Stimulated activated CD4-positive, alpha-beta T cell treated with anti-CD3 and anti-CD28 coated beads, Interleukin-12 subunit alpha, Interleukin-12 subunit beta, amount 100 ng/mL, for 48 hours (primary cell): ENCODE data around the gene NRXN3.

ENCODE experiments used
- DNase-seq, 3 donors: peaks; one replicate each; pipeline ENCODE4 v3.0.0-alpha.2; 2020; ENCODE audit warnings: low read depth in 2 of 3, low spot score in 1 of 3

Gene NRXN3

DNA sequence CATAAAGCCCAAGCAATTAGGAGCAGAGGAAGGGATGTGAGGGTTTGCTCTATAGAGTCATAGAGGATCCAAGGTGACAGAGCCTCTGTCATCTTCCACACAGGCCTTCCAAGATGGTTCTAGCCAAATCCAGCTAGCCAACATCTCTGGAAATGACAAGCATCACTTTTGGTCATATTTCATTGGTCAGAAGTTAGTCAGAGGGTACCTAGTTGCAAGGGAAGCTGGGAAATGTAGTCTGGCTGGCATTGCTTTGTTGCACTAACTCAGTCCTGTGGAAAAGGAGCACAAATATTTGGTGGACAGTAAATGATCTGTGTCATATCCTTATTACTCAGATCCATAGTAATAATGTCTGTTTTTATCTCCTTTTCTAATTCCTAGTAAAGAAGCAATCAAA lies 715.7 kb downstream of the NRXN3 start:
- no peak for DNase-seq

DNA sequence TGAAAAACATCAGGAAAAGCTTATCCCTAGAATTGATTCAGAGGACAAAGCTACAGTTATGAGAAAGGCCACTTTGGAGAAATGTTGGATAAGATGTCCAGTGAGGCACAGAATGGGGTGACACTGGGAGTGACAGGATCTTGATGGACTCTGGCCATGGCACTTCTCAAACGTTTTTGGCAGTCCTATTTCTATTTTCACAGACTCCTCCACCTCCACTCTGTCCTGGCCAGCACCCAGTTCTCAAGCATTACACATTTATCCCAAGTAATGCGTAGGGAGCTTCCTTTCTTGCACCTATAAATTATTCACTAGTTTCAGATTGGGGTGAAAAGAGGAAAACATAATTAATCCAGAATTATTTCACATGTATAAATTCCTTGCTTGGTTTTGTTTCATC lies 727.3 kb downstream of the NRXN3 start:
- DNase-seq: no peak

- DNase-seq: peak in 1 of 3 donors; percentile 0
These were observed 731.9 kb downstream of the NRXN3 start for GRCh38 chr14:78902010-78902623.

- no peak for DNase-seq
These were observed 733.9 kb downstream of the NRXN3 start for GRCh38 chr14:78904094-78904493.

DNA sequence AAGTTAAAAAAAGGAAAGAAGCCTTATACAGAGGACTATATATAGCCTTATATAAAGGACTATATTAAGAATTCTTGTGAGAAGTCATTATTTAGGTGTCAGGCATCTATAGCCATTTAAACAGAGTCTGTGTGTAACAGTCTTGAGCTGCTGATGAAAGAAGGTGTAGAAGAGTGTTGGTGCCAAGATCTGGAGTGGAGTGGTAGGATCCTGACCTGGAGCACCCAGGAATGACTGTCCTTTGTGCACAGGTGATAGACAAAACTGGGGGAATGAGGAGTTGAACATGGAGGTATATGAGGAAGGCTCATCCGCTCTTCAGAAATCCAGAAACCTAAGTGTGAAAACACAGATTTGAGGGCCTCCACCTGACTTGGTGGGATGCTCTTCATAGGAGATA lies 747.3 kb downstream of the NRXN3 start:
- no peak for DNase-seq

DNA sequence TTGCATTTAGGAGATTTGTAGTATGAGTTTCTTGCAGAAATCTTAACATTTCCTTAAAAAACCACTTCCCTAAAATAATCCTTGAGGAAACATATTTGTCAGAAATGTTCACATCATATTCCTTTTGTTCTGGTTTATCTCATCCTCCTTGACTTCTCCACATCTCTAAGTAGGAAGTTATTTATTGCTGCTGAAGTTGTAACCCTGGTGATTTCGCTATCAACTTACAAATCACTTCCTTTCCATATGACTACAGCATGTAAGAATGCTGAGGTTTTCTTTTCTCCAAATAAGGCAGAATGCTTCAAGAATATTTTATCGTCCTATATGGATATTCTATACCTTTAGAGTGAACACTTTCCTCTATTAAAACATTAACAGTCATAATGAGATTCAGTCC lies 751.7 kb downstream of the NRXN3 start:
- DNase-seq: no peak

DNA sequence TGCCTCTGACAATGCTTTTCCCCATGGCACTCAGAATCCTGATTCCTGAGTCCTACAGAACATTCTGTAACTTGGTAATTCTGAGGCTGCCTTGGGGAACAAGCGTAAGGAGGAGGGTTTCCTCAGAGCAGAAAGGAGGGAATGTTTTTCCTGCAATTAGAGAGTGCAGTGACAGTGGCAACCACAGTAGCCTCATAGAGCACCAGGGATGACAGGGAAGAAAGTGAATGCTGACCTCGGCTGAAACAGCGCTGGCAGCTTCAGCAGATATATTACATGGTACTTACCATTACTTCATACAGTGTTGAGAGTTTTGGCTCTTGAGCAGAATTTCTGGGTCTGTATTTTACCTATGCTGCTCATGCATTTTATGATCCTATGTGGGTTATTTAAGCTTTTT lies 757.1 kb downstream of the NRXN3 start:
- DNase-seq: no peak

DNA sequence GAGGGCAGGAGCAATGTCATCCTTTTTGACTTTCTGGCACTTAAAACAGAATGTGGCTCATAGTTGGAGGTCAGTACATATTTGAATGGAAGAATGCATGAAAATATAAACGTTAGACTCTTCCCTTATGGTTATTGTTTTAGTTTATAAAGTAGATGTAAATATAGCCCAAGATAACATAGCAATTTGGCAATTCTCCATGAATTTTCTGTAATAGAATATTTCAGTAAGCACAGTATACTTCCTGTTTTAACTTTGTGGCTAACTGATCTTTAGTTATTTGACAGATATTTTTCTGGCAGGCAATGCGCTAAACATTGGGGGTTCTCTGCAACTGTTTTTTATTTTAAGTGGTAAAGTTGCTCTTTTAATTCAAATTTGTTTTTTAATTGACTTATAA lies 763.0 kb downstream of the NRXN3 start:
- no peak for DNase-seq

DNA sequence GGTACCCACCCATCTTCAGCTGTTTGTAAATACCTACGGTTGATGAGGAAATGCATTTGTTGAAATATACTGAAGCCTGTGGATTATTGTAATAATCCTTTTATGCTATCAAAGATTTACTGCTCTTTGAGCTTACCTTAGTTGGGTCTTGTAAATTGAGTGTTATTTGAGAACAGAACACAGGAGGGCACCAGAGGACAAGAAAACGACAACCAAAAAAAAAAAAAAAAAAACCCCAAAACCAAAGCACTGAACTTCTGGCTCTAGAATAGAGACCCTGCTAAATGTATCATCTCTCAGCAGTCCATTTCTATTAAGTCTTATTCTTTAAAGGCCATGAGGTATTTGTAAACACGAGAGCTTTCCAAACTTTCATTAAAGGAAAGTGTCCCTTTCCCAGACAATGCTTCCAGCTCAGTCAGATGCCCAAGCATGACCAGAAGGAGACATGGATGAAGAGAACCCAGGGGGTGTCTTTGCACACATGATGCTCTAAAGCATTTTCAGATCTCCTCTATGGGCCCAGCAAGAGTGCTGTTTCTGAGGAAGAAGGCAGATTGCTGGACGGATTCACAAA lies 763.9 kb downstream of the NRXN3 start:
- DNase-seq: peak in 1 of 3 donors; percentile 3

- no peak for DNase-seq
These were observed 776.8 kb downstream of the NRXN3 start for GRCh38 chr14:78946949-78947348.

DNA sequence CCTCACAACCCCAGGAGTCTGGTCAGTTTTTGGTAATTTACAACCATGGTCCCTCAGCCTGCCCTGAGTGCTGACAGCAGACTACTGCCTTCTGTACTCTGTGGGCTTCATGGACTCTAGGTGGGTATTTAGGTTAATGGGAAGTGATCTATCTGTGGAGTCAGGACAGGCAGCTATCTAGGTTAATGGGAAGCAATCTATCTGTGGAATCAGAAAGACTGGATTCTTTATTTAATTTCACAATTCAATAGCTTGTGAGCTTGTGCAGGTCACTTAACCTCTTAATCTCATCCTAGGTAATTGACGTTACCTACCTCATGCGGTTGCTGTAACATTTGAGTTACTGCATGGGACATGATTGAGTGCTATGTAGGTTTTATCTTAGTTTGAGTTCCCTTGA lies 777.5 kb downstream of the NRXN3 start:
- DNase-seq: no peak

- DNase-seq: no peak
These were observed 780.5 kb downstream of the NRXN3 start for GRCh38 chr14:78950649-78951048.

DNA sequence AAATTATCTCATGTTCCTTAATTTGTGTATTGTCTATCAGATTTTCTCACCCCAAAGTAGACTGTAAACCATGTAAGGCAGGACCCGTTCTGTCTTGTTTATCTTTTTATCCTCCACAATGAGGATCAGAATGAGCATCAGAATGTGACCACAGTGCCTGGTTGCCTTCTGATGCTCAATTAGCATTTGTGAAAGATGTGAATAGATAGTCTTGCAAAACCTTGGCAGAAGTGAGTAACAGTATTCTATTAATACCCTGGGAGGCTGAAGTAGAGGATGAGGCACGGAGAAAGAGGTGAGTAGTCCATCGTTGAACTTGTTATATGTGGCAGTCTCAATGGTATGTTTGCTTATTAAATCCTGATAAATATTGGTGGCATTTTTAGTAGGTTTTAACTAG lies 781.4 kb downstream of the NRXN3 start:
- no peak for DNase-seq

- peak; percentile 12 to 38 (median 28) for DNase-seq
These were observed 789.6 kb downstream of the NRXN3 start for GRCh38 chr14:78959674-78960264.

- DNase-seq: no peak
These were observed 797.1 kb downstream of the NRXN3 start for GRCh38 chr14:78967111-78967809.

DNA sequence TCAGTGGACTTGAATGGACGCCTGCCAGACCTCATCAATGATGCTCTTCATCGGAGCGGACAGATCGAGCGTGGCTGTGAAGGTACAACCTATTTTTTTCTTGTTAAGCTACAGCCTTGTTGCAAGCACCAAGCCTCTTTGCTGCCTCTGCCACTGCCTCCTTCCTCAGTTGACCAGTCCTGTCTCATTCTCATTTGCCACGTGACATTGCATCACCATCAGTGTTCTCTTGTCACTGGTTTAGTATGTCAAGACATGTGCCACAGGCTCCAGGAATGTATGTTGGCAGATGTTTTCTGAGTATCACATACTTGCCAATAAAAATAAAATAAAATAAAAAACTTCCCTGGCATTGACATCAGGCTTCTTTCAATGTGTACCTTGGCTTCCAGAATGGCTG lies 798.1 kb downstream of the NRXN3 start:
- no peak for DNase-seq

DNA sequence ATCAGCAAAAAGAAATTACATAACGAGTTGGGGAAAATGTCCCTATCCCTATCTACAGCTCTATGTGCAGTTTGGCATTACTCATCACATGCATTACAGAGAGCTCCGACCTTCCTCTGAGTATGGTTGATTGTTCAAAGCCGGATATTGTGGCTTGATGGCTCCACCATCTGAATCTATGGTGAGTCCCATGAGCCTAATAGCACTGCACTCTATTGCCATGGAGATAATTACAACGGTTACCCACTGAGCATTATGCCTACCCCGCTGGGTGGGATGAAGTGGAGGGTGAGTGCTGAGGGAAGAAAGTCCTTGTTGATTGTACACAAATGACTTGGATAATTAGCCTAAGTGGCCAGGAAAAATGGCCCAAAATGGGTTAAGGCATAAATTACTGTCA lies 800.5 kb downstream of the NRXN3 start:
- no peak for DNase-seq

DNA sequence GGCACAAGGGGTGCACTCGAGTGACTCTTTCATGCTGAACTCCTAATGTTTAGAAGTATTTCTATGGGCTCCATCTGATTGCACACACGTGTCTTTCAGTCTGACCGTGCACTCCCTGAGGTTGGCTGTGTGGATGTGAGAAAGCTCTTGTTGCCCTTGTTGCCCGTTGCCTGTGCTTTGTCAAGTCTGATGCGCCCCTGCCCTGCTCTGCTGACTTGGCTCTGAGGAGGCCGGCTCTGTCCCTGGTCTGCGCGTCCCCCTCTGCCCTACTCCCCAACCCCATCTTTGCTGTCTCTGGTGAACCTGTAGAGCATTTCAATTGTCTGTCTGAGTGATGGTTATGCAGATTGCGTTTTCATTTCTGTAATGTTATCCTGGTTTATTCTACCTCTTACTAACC lies 802.3 kb downstream of the NRXN3 start:
- DNase-seq: no peak

- DNase-seq: no peak
These were observed 804.5 kb downstream of the NRXN3 start for GRCh38 chr14:78974691-78975090.

DNA sequence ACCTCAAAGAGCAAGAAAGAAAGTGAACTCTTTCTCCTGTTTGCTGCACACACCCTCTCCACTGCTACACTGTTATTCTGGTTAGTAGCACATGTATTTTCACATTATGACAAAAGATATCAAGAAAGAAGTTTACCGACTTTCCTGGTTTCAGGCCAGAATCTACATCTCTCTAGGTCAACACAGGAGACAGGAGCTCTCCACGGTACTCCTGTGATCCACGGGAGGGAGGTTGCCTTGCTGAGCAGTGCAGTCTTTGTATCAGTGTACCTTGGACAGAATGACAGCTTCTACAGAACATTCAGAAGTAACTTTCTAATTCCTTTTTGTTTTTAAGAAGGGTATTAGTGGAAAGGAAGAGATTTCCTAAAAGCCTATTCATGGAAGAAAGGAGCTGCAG lies 805.6 kb downstream of the NRXN3 start:
- no peak for DNase-seq

GRCh38 chr14:78978896-78979295 lies 808.7 kb downstream of the NRXN3 start:
- no peak for DNase-seq

DNA sequence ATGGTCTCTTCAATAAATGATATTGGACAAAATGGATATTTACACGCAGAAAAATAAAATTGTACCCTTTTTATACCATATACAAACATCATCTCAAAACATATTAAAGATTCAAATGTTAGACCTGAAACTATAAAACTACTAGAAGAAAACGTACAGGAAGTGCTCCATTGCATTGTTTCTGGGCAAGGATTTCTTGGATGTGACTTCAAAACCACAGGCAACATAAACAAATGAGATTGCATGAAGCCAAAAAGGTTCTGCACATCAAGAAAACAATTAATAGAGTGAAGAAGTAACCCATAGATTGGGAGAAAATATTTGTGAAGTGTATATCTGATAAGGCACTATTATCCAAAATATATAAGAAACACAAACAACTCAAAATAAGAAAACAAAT lies 812.4 kb downstream of the NRXN3 start:
- no peak for DNase-seq
